Stomach (tissue), 9 donors: ENCODE results near the gene GPT2. TPM values are rescaled to one million over a fixed set of nuclear protein-coding genes. Genes with fewer than 3 reads are reported as not detected.

ENCODE experiments used
- DNase-seq, 2 donors: peaks; one replicate each; pipeline versions ENCODE4 v3.0.0 to v3.0.0-alpha.2; 2013 to 2019
- H3K27ac ChIP-seq, 5 donors: fragments of 200-600 bp in 4 of 5; sonication (generic) in 4 of 5; one replicate each; pipeline ENCODE4 v1.5.1; 2013 to 2019; ENCODE audit warnings: mild to moderate bottlenecking in 1 of 5, moderate library complexity in 1 of 5
- H3K27me3 ChIP-seq, 3 donors: fragments of 200-600 bp; sonication (generic); one replicate each; pipeline ENCODE4 v1.5.1; 2017 to 2019; ENCODE audit warnings: mixed run types in 1 of 3
- H3K36me3 ChIP-seq, 4 donors: fragments of 200-600 bp; sonication (generic); 1 replicate in 3 of 4; 2 replicates in 1 of 4; pipeline ENCODE4 v1.5.1; 2016 to 2019
- H3K4me1 ChIP-seq, 4 donors: fragments of 200-600 bp; sonication (generic); one replicate each; pipeline ENCODE4 v1.5.1; 2016 to 2019
- H3K4me3 ChIP-seq, 4 donors: fragments of 200-600 bp; sonication (generic) in 3 of 4; one replicate each; pipeline ENCODE4 v1.5.1; 2016 to 2019; ENCODE audit warnings: mild to moderate bottlenecking in 1 of 4
- H3K9me3 ChIP-seq, 4 donors: fragments of 200-600 bp; sonication (generic); one replicate each; pipeline ENCODE4 v1.5.1; 2016 to 2019
- CTCF ChIP-seq, 7 experiments: fragments of 450-650 bp in 4 of 7; fragments of 200-600 bp in 3 of 7; sonication (generic) in 3 of 7; IDR thresholded peaks; one replicate each; pipeline ENCODE4 v1.5.1; 2016 to 2019; ENCODE audit warnings: antibody characterized with exemption in 7 of 7, control low read depth in 2 of 7, mild to moderate bottlenecking in 1 of 7
- EP300 ChIP-seq: sonication (generic); formaldehyde crosslinking; IDR thresholded peaks from one replicate; pipeline ENCODE4 v1.6.1; 2017; ENCODE audit warnings: antibody characterized with exemption
- POLR2A ChIP-seq, 4 donors: fragments of 450-650 bp; IDR thresholded peaks; one replicate each; pipeline ENCODE4 v1.6.1; 2016; ENCODE audit warnings: antibody characterized with exemption in 4 of 4, control low read depth in 2 of 4, mild to moderate bottlenecking in 1 of 4, moderate library complexity in 1 of 4
- POLR2AphosphoS5 ChIP-seq, 3 donors: sonication (generic); formaldehyde crosslinking; IDR thresholded peaks; one replicate each; pipeline ENCODE4 v1.6.1; 2016; ENCODE audit warnings: antibody characterized with exemption in 3 of 3
- WGBS, 5 donors: extraction: QIAGEN DNeasy Blood & Tissue Kit in 3 of 5; methylation state at CpG; one replicate each; pipeline versions ENCODE4 v1.1.5 to v1.1.7; 2013 to 2018; 5-methylcytosine and 5-hydroxymethylcytosine counted together
- intact Hi-C: fragments of 100-400 bp; cut with DNase I; formaldehyde crosslinking; loops from one replicate; pipeline ENCODE4 v1.15.1; 2023; ENCODE audit warnings: low total_unique reads
- polyA plus RNA-seq, 3 donors: library from polyadenylated mRNA; stranded (reverse); fragments of 200-250 nt; gene quantifications; one replicate each; pipeline ENCODE4 v1.2.3, GENCODE V29; 2013
- total RNA-seq, 5 donors: library from RNA; depleted of rRNA; stranded (reverse); fragments of >200 nt; gene quantifications; one replicate each; pipeline versions ENCODE4 v1.1.0 to v1.2.3, GENCODE V29; 2014 to 2016
- donor health status: healthy with polysubstance abuse.
- donor health status: Bipolar disorder and iron deficiency.
- donor health status: healthy.

The GPT2 gene
- total and polyA plus RNA-seq, 8 donors = 29.2 to 167 (median 60.9) TPM

- 29 to 71% (median 61%) methylated on average over 16 of the region's 16 CpGs for WGBS, 5 donors
- Histone ChIP-seq H3K4me1 (peaks cover 35 to 70% (median 61%) of the 10 kb centered on the region in 4 donors), H3K27me3 (no peaks in the 10 kb centered on the region), H3K36me3 (no peaks in the 10 kb centered on the region), H3K9me3 (no peaks in the 10 kb centered on the region), H3K4me3 (peak overlapping the region; percentile 74 to 98 (median 87)), H3K27ac (peak overlapping the region; percentile 82 to 96 (median 87))
- TF ChIP-seq CTCF (IDR thresholded peaks at IDR 0.05) = no peak
- TF ChIP-seq EP300 = no peak
- TF ChIP-seq POLR2A (IDR thresholded peaks at IDR 0.05) = no peak
- no peak for DNase-seq
- intact Hi-C loops = no loop called here
Measured at GRCh38 chr16:46886764-46887523, 2.8 kb downstream of the GPT2 start.

DNA sequence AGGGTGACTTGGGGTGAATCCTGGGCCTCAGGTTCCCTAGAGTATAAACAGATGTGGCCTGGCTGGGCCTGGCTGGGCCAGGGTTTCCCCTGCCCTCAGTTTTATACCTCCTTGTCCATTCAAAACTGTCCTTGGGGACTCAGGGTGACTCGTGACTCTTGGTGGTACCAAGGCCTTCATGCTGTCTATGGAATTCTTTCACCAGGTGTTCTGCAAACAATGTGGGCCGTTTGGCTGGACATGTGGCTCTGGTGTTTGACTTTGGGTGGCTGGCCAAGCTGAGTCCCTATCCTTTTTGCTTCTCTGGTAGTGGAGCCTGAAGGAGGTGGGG lies 3.3 kb downstream of the GPT2 start:
- intact Hi-C loops = no loop called here
- TF ChIP-seq POLR2A (IDR thresholded peaks at IDR 0.05) = no peak
- no peak for TF ChIP-seq EP300
- TF ChIP-seq POLR2AphosphoS5 (IDR thresholded peaks at IDR 0.05) = no peak
- no peak for TF ChIP-seq CTCF (IDR thresholded peaks at IDR 0.05)
- peak overlapping the region in 3 of 4 donors; percentile 78 to 98 (median 96) for H3K4me3 ChIP-seq
- H3K27me3 ChIP-seq = no peaks in the 10 kb centered on the region
- H3K9me3 ChIP-seq = no peaks in the 10 kb centered on the region
- WGBS, 5 donors = 25 to 42% (median 30%) methylated on average over 2 of the region's 2 CpGs
- peaks cover 35 to 65% (median 58%) of the 10 kb centered on the region in 4 donors for H3K4me1 ChIP-seq
- DNase-seq = peak in 1 of 2 donors; percentile 60
- H3K27ac ChIP-seq = peak overlapping the region; percentile 82 to 96 (median 87)
- H3K36me3 ChIP-seq = no peaks in the 10 kb centered on the region

DNA sequence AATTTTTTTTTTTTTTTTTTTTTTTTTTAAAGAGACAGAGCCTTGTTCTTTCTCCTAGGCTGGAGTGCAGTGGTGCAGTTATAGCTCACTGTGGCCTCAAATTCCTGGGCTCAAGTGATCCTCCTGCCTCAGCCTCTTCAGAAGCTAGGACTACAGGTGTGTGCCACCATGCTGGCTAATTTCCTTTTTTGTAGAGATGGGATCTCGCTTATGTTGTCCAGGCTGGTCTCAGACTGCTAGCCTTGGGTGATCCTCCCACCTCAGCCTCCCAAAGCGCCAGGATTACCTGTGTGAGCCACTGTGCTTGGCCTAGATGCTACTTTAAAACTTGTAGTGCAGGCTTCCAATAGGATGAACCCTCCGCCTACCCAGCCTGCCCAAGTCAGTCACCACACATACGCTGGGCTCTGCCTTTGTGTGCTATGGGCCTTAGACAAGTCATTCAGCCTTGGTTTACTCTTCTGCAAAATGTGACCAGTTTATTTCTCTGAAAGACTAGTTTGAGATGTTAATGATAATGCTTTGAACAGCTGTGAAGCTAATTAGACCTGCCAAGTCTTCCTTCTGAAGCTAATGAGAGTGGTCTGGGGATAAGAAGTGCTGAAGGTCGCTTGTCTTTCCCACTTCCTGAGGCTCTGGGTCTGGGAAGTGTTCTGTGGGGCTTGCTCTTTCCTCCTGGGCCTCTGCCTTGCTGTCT lies 5.2 kb downstream of the GPT2 start:
- Histone ChIP-seq H3K4me3 (peak overlapping the region in 1 of 4 donors; percentile 34), H3K27ac (peak overlapping the region; percentile 25 to 61 (median 47)), H3K36me3 (no peaks in the 10 kb centered on the region), H3K27me3 (no peaks in the 10 kb centered on the region), H3K4me1 (peaks cover 36 to 72% (median 66%) of the 10 kb centered on the region in 4 donors), H3K9me3 (no peaks in the 10 kb centered on the region)
- intact Hi-C loops = no loop called here
- no peak for DNase-seq
- no peak for TF ChIP-seq EP300
- TF ChIP-seq POLR2A (IDR thresholded peaks at IDR 0.05) = no peak
- no peak for TF ChIP-seq POLR2AphosphoS5 (IDR thresholded peaks at IDR 0.05)
- TF ChIP-seq CTCF (IDR thresholded peaks at IDR 0.05) = no peak
- 59 to 83% (median 73%) methylated on average over 3 to 5 of the region's 5 CpGs for WGBS, 5 donors

DNA sequence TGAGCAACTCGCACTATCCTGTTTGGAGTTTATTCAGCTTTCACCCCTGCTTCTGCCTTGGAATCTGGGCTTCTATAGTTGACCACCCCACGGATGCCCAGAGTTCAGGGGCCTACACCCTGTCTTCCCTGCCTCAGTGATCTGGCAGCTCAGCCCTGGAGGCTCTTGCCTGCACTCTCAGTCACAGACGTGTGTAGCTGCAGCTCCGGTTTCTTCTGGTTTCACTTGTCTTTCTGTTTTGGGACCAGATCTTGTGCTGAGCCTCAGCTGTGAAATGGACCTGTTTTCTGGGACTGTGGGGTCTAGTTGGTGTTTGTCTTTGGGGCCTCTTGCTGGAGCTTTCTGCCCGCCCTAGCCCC lies 5.8 kb downstream of the GPT2 start:
- H3K27ac ChIP-seq = peak overlapping the region; percentile 25 to 61 (median 47)
- peak overlapping the region in 1 of 4 donors; percentile 34 for H3K4me3 ChIP-seq
- no peaks in the 10 kb centered on the region for H3K27me3 ChIP-seq
- no peaks in the 10 kb centered on the region for H3K36me3 ChIP-seq
- whole genome bisulfite sequencing, 5 donors = 42 to 73% (median 59%) methylated on average over 5 of the region's 5 CpGs
- H3K9me3 ChIP-seq = no peaks in the 10 kb centered on the region
- peaks cover 41 to 75% (median 66%) of the 10 kb centered on the region in 4 donors for H3K4me1 ChIP-seq
- DNase-seq = no peak
- intact Hi-C loops = no loop called here
- TF ChIP-seq POLR2AphosphoS5 (IDR thresholded peaks at IDR 0.05) (no peak), EP300 (no peak), POLR2A (IDR thresholded peaks at IDR 0.05) (no peak), CTCF (IDR thresholded peaks at IDR 0.05) (no peak)
